K562 (cell line): Measurements from ENCODE around the gene GABRP. TPM values are rescaled to one million over a fixed set of nuclear protein-coding genes. Genes with fewer than 3 reads are reported as not detected.

ENCODE experiments used
- ATAC-seq: fragments of 200-7000 bp; cut with Tn5 transposase; 3 replicates; pipeline ENCODE4 v1.9.1; 2020; ENCODE audit warnings: moderate library complexity
- BruUV-seq: library from RNA; stranded (reverse); fragments of 400-500 nt; replicated peaks from 2 replicates; lab custom pipeline; 2021; lab: Mats Ljungman, UMichigan
- CTCF ChIA-PET: fragments of 300-600 bp; formaldehyde crosslinking; extraction: SDS; loops from one replicate; lab custom pipeline; 2021; ENCODE audit warnings: low intra/inter-chr PET ratio; lab: Yijun Ruan, JAX
- POLR2A ChIA-PET: fragments of 300-600, 350-650 bp; sonication (Branson Sonifier 250); formaldehyde crosslinking; extraction: SDS; loops from one replicate; lab custom pipeline; 2021; ENCODE audit warnings: antibody characterized with exemption, inconsistent platforms; lab: Yijun Ruan, JAX
- DNase-seq, 4 experiments: peaks; one replicate each; pipeline versions ENCODE4 v3.0.0 to v3.0.0-alpha.2; 2011 to 2018; ENCODE audit warnings: low spot score in 3 of 4, mixed read lengths in 3 of 4; ENCODE audit errors: extremely low read depth in 1 of 4
- FAIRE-seq: peaks from 2 replicates; lab custom pipeline; 2011; peaks lifted over from hg19 to GRCh38; lab: Jason Lieb, UNC
- H2AFZ ChIP-seq: 2 replicates; pipeline ENCODE4 v1.6.0; 2011; ENCODE audit warnings: low read depth, low read length, control low read depth, inconsistent platforms
- H3K27ac ChIP-seq: fragments of 200-600 bp; 3 replicates; pipeline ENCODE4 v1.8.0; 2011; ENCODE audit warnings: low read depth, mild to moderate bottlenecking, control low read depth, inconsistent platforms, low read length, moderate library complexity, mixed read lengths; ENCODE audit errors: extremely low read depth
- H3K27me3 ChIP-seq, 2 experiments: fragments of 300-600 bp in 1 of 2; 2 replicates in 1 of 2; 3 replicates in 1 of 2; pipeline versions ENCODE4 v1.6.0 to v1.8.0; 2011; ENCODE audit warnings: inconsistent platforms in 2 of 2, low read length in 2 of 2, mild to moderate bottlenecking in 1 of 2, mixed read lengths in 1 of 2, moderate library complexity in 1 of 2; ENCODE audit not compliant: control insufficient read depth in 2 of 2, insufficient read depth in 2 of 2
- H3K36me3 ChIP-seq: fragments of 300-600 bp; 3 replicates; pipeline ENCODE4 v1.8.0; 2011; ENCODE audit warnings: mild to moderate bottlenecking, low read length, inconsistent platforms; ENCODE audit not compliant: control insufficient read depth, insufficient read depth
- H3K4me1 ChIP-seq, 2 experiments: fragments of 200-600 bp in 1 of 2; replicated peaks in 1 of 2; 2 replicates in 1 of 2; 3 replicates in 1 of 2; pipeline versions ENCODE4 v1.5.1 to v1.8.0; 2011; ENCODE audit warnings: inconsistent platforms in 2 of 2, low read length in 2 of 2, mild to moderate bottlenecking in 1 of 2, mixed read lengths in 1 of 2, moderate library complexity in 1 of 2; ENCODE audit not compliant: control insufficient read depth in 2 of 2, insufficient read depth in 2 of 2
- H3K4me2 ChIP-seq: 2 replicates; pipeline ENCODE4 v1.6.1; 2011; ENCODE audit warnings: low read length, control low read depth, inconsistent platforms, mixed read lengths; ENCODE audit not compliant: insufficient read depth
- H3K4me3 ChIP-seq: fragments of 200-600 bp; sonication (generic), shearing (Covaris generic); 2 replicates; pipeline ENCODE4 v1.5.1; 2016; ENCODE audit warnings: control low read depth, inconsistent platforms
- H3K79me2 ChIP-seq: fragments of 200-600 bp; 3 replicates; pipeline ENCODE4 v1.8.0; 2011; ENCODE audit warnings: low read length, inconsistent platforms; ENCODE audit not compliant: control insufficient read depth, insufficient read depth
- H3K9ac ChIP-seq, 2 experiments: 2 replicates each; pipeline versions ENCODE4 v1.6.0 to v1.6.1; 2011; ENCODE audit warnings: low read depth in 2 of 2, low read length in 2 of 2, control low read depth in 1 of 2, inconsistent platforms in 1 of 2, mild to moderate bottlenecking in 1 of 2, mixed read lengths in 1 of 2; ENCODE audit not compliant: insufficient read depth in 1 of 2
- H3K9me1 ChIP-seq: one replicate; pipeline ENCODE4 v1.6.0; 2011; ENCODE audit warnings: inconsistent platforms, mild to moderate bottlenecking, low read length, moderate library complexity; ENCODE audit not compliant: control insufficient read depth, insufficient read depth
- H3K9me3 ChIP-seq: replicated peaks from 2 replicates; pipeline ENCODE4 v1.5.1; 2011; ENCODE audit warnings: low read depth, low read length, inconsistent platforms; ENCODE audit not compliant: control insufficient read depth, insufficient read depth
- H4K20me1 ChIP-seq: replicated peaks from 2 replicates; pipeline ENCODE4 v1.6.1; 2011; ENCODE audit warnings: low read length, inconsistent platforms, mixed read lengths; ENCODE audit not compliant: control insufficient read depth, insufficient read depth
- CTCF ChIP-seq, 3 experiments: IDR thresholded peaks in 2 of 3; conservative IDR thresholded peaks in 1 of 3; 2 replicates each; pipeline ENCODE4 v1.5.1; 2011 to 2012; ENCODE audit warnings: low read length in 3 of 3, mild to moderate bottlenecking in 3 of 3, control low read depth in 2 of 3, improper control_type of control experiment in 1 of 3, inconsistent platforms in 1 of 3, low read depth in 1 of 3, mixed read lengths in 1 of 3, moderate library complexity in 1 of 3; ENCODE audit not compliant: insufficient read depth in 2 of 3
- JUNB ChIP-seq: fragments of 450-650 bp; formaldehyde crosslinking; conservative IDR thresholded peaks from 2 replicates; pipeline ENCODE4 v1.4.0; 2020; ENCODE audit warnings: mild to moderate bottlenecking
- RAD21 ChIP-seq, 2 experiments: fragments of 250-450 bp in 1 of 2; fragments of 450-650 bp in 1 of 2; sonication (Bioruptor Pico) in 1 of 2; formaldehyde crosslinking in 1 of 2; IDR thresholded peaks in 1 of 2; conservative IDR thresholded peaks in 1 of 2; 2 replicates each; pipeline versions ENCODE4 v1.4.0 to v1.8.0; 2020 to 2022; ENCODE audit warnings: mild to moderate bottlenecking in 2 of 2, moderate library complexity in 1 of 2
- TAF7 ChIP-seq: fragments of 450-650 bp; IDR thresholded peaks from 2 replicates; pipeline ENCODE4 v1.6.1; 2016; ENCODE audit warnings: missing genetic modification characterization, missing compliant biosample characterization
- ZNF384 ChIP-seq: IDR thresholded peaks from 2 replicates; pipeline ENCODE4 v1.6.1; 2012; ENCODE audit warnings: low read depth, low read length, improper control_type of control experiment
- WGBS: fragments of 100-300 bp; shearing (Covaris generic); methylation state at CpG from one replicate; pipeline ENCODE4 v1.1.6; 2016; ENCODE audit warnings: low coverage, mixed read lengths; ENCODE audit not compliant: insufficient coverage; ENCODE audit errors: missing lambda C conversion rate; 5-methylcytosine and 5-hydroxymethylcytosine counted together
- in situ Hi-C: fragments of 300-500 bp; cut with MboI; formaldehyde crosslinking; loops from 4 replicates; pipeline ENCODE4 v1.15.0; 2018; ENCODE audit warnings: inconsistent platforms, mixed read lengths
- intact Hi-C: fragments of 100-400 bp; cut with micrococcal nuclease; formaldehyde crosslinking; loops from 2 replicates; pipeline ENCODE4 v1.14.2; 2022
- polyA plus RNA-seq, 8 experiments: library from polyadenylated mRNA; depleted of rRNA in 4 of 8; stranded (reverse) in 5 of 8; unstranded in 3 of 8; fragments of >200 nt; fragmentation: Nextera tagmentation in 2 of 8; fragmentation: Illumina TruSeq in 1 of 8; extraction: Ambion mirVana in 2 of 8; extraction: Trizol in 1 of 8; gene quantifications; 2 replicates each; pipeline versions ENCODE4 v1.2.1 to v1.2.3, GENCODE V29; 2011 to 2014; ENCODE audit warnings: inconsistent platforms in 1 of 8, missing spikeins in 1 of 8
- total RNA-seq, 7 experiments: library from RNA; depleted of rRNA in 6 of 7; stranded (reverse); fragments of >200 nt in 6 of 7; fragmentation: Illumina TruSeq in 2 of 7; extraction: Trizol in 2 of 7; gene quantifications; 2 replicates each; pipeline versions ENCODE4 v1.2.1 to v1.2.3, GENCODE V29; 2011 to 2021; ENCODE audit warnings: low replicate concordance in 1 of 7
- TF ChIP-seq, protein P1 (sequence below): IDR thresholded peaks from 2 replicates; pipeline ENCODE4 v1.6.1; 2011; ENCODE audit warnings: borderline replicate concordance, low read depth, mild to moderate bottlenecking, moderate library complexity, low read length; ENCODE audit not compliant: insufficient read depth, poor library complexity, severe bottlenecking

GABRP gene
- total and polyA plus RNA-seq, 9 of the 15 experiments (the other 6 are each of a cell fraction or from before 2014, with no cell fraction given) = not detected

DNA sequence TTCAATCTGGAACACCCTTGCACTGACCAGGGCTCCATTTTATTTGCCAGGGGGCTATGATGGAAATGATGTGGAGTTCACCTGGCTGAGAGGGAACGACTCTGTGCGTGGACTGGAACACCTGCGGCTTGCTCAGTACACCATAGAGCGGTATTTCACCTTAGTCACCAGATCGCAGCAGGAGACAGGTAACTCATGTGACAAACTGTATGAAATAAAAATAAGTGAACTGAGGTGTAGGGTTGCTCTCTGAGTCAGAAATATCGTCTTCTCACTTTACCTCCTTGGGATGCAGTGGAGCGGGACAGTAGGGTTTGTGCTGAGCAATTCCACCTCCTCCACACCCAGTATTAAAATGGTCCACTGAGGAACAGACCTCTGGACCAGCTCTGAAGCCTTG lies 22.1 kb downstream of the GABRP start (continued):
- TF ChIP-seq ZNF384 (no peak), TAF7 (tag) (no peak)
- TF ChIP-seq, all 486 proteins: peak for 0

DNA sequence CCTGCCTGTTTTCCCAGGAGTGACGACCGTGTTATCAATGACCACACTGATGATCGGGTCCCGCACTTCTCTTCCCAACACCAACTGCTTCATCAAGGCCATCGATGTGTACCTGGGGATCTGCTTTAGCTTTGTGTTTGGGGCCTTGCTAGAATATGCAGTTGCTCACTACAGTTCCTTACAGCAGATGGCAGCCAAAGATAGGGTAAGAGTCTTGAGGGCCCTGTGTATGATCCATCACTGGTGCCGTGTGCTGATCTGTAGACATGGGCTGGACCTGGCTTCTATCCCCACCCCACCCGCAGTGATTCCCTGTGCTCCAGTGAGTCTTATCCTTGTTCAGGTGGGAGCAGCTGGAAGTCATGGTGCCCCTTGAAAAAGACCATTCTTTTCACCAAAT lies 26.0 kb downstream of the GABRP start:
- in situ Hi-C loops = no loop called here
- H3K9me1 ChIP-seq = no peaks in the 10 kb centered on the region
- no peaks in the 10 kb centered on the region for H3K36me3 ChIP-seq
- H3K79me2 ChIP-seq = no peaks in the 10 kb centered on the region
- H4K20me1 ChIP-seq = no peaks in the 10 kb centered on the region
- H3K4me1 ChIP-seq = no peaks in the 10 kb centered on the region
- no peak overlapping the region for H3K4me2 ChIP-seq
- BruUV-seq = no TSS peak
- DNase-seq (peak in 3 of 4 experiments; percentile 7 to 16 (median 11)), ATAC-seq (no peak), FAIRE-seq (no peak)
- intact Hi-C loops = no loop called here
- no peak overlapping the region for H2AFZ ChIP-seq
- peak in 1 of 2 experiments; percentile 26; a peak in 1 of 4 replicates for TF ChIP-seq RAD21 (CRISPR knock-in tag; conservative IDR thresholded peaks at IDR 0.05 in 1 of 2, IDR thresholded peaks at IDR 0.05 in 1 of 2)
- TF ChIP-seq JUNB (CRISPR knock-in tag) = no peak
- TF ChIP-seq CTCF (IDR thresholded peaks at IDR 0.05 in 2 of 3, conservative IDR thresholded peaks at IDR 0.05 in 1 of 3; ENCODE audit: insufficient read depth in 2 of 3, low read depth in 1 of 3, low read length in 3 of 3) = peak in 1 of 3 experiments; percentile 3; a peak in 1 of 6 replicates
- TF ChIP-seq, protein P1, sequence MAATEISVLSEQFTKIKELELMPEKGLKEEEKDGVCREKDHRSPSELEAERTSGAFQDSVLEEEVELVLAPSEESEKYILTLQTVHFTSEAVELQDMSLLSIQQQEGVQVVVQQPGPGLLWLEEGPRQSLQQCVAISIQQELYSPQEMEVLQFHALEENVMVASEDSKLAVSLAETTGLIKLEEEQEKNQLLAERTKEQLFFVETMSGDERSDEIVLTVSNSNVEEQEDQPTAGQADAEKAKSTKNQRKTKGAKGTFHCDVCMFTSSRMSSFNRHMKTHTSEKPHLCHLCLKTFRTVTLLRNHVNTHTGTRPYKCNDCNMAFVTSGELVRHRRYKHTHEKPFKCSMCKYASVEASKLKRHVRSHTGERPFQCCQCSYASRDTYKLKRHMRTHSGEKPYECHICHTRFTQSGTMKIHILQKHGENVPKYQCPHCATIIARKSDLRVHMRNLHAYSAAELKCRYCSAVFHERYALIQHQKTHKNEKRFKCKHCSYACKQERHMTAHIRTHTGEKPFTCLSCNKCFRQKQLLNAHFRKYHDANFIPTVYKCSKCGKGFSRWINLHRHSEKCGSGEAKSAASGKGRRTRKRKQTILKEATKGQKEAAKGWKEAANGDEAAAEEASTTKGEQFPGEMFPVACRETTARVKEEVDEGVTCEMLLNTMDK = no peak
- no peak overlapping the region for H3K27ac ChIP-seq
- ChIA-PET CTCF (no interaction called here), POLR2A (no interaction called here)
- WGBS = 0% methylated on average over 7 of the region's 7 CpGs
- no peaks in the 10 kb centered on the region for H3K9me3 ChIP-seq
- H3K4me3 ChIP-seq = no peak overlapping the region
- H3K9ac ChIP-seq = no peak overlapping the region
- no peaks in the 10 kb centered on the region for H3K27me3 ChIP-seq
